HEK293 (cell line): ENCODE results near the gene EBF3.

Experiments used
- CTCF ChIA-PET: fragments of 350-600 bp; formaldehyde crosslinking; extraction: SDS; loops from one replicate; lab custom pipeline; 2021; ENCODE audit warnings: antibody characterized with exemption; lab: Yijun Ruan, JAX
- POLR2A ChIA-PET: fragments of 300-600 bp; formaldehyde crosslinking; extraction: SDS; loops from one replicate; lab custom pipeline; 2020; ENCODE audit warnings: antibody characterized with exemption, inconsistent platforms; lab: Yijun Ruan, JAX
- H3K27ac ChIP-seq: fragments of 200-500 bp; sonication (Bioruptor generic); 2 replicates; pipeline ENCODE4 v1.5.1; 2014; ENCODE audit warnings: low read depth, low read length, control low read depth, inconsistent platforms; ENCODE audit errors: extremely low read depth
- H3K36me3 ChIP-seq, 2 experiments: fragments of 200-500 bp in 1 of 2; sonication (Bioruptor generic) in 1 of 2; 1 replicate in 1 of 2; 2 replicates in 1 of 2; pipeline ENCODE4 v1.5.1; 2014 to 2017; ENCODE audit warnings: inconsistent platforms in 2 of 2, low read length in 2 of 2; ENCODE audit not compliant: control insufficient read depth in 2 of 2, insufficient read depth in 1 of 2
- H3K4me1 ChIP-seq: fragments of 200-500 bp; sonication (Bioruptor generic); 2 replicates; pipeline ENCODE4 v1.5.1; 2014; ENCODE audit warnings: mild to moderate bottlenecking, low read length, inconsistent platforms; ENCODE audit not compliant: control insufficient read depth, insufficient read depth
- H3K4me3 ChIP-seq: 2 replicates; pipeline ENCODE4 v1.5.1; 2011; ENCODE audit warnings: low read depth, mild to moderate bottlenecking, control low read depth, low read length, moderate library complexity
- H3K9me3 ChIP-seq: fragments of 200-500 bp; sonication (Bioruptor generic); 2 replicates; pipeline ENCODE4 v1.5.1; 2014; ENCODE audit warnings: low read depth, low read length, inconsistent platforms; ENCODE audit not compliant: control insufficient read depth, insufficient read depth
- BCL11A ChIP-seq: fragments of 450-650 bp; formaldehyde crosslinking; IDR thresholded peaks from 2 replicates; pipeline ENCODE4 v1.5.1; 2016; ENCODE audit warnings: low read depth, missing biosample characterization, missing genetic modification characterization
- OSR2 ChIP-seq: fragments of 450-650 bp; formaldehyde crosslinking; IDR thresholded peaks from 2 replicates; pipeline ENCODE4 v1.5.1; 2016; ENCODE audit warnings: missing biosample characterization, missing genetic modification characterization
- SP7 ChIP-seq: fragments of 450-650 bp; formaldehyde crosslinking; IDR thresholded peaks from 2 replicates; pipeline ENCODE4 v1.5.1; 2016; ENCODE audit warnings: missing biosample characterization, missing genetic modification characterization
- ZFP3 ChIP-seq: fragments of 450-650 bp; formaldehyde crosslinking; IDR thresholded peaks from 2 replicates; pipeline ENCODE4 v1.5.1; 2016; ENCODE audit warnings: low read depth, missing biosample characterization, missing genetic modification characterization
- ZIC2 ChIP-seq: fragments of 450-650 bp; formaldehyde crosslinking; IDR thresholded peaks from 2 replicates; pipeline ENCODE4 v1.5.1; 2016; ENCODE audit warnings: missing biosample characterization, missing genetic modification characterization
- ZNF132 ChIP-seq: fragments of 450-650 bp; formaldehyde crosslinking; IDR thresholded peaks from 2 replicates; pipeline ENCODE4 v1.5.1; 2017; ENCODE audit warnings: missing biosample characterization, missing genetic modification characterization, borderline replicate concordance
- ZNF169 ChIP-seq: fragments of 450-650 bp; formaldehyde crosslinking; IDR thresholded peaks from 2 replicates; pipeline ENCODE4 v1.5.1; 2016; ENCODE audit warnings: missing biosample characterization, missing genetic modification characterization
- ZNF211 ChIP-seq: fragments of 450-650 bp; formaldehyde crosslinking; IDR thresholded peaks from 2 replicates; pipeline ENCODE4 v1.5.1; 2016; ENCODE audit warnings: low read depth, missing biosample characterization, missing genetic modification characterization
- ZNF37A ChIP-seq: fragments of 450-650 bp; IDR thresholded peaks from 2 replicates; pipeline ENCODE4 v1.5.1; 2018; ENCODE audit warnings: missing biosample characterization, missing genetic modification characterization
- ZNF501 ChIP-seq: fragments of 450-650 bp; formaldehyde crosslinking; IDR thresholded peaks from 2 replicates; pipeline ENCODE4 v1.5.1; 2016; ENCODE audit warnings: missing biosample characterization, missing genetic modification characterization
- ZNF624 ChIP-seq: fragments of 450-650 bp; formaldehyde crosslinking; IDR thresholded peaks from 2 replicates; pipeline ENCODE4 v1.5.1; 2017; ENCODE audit warnings: missing biosample characterization, missing genetic modification characterization
- ZNF626 ChIP-seq: fragments of 450-650 bp; sonication (Bioruptor Pico); formaldehyde crosslinking; IDR thresholded peaks from 2 replicates; pipeline ENCODE4 v1.5.1; 2018; ENCODE audit warnings: missing biosample characterization, missing genetic modification characterization, inconsistent platforms
- TF ChIP-seq, protein P1 (sequence below): fragments of 450-650 bp; formaldehyde crosslinking; conservative IDR thresholded peaks from 2 replicates; pipeline ENCODE4 v1.5.1; 2016; ENCODE audit warnings: low read depth, missing biosample characterization, missing genetic modification characterization
- TF ChIP-seq, protein P2 (sequence below): fragments of 450-650 bp; formaldehyde crosslinking; conservative IDR thresholded peaks from 2 replicates; pipeline ENCODE4 v1.5.1; 2016; ENCODE audit warnings: low read depth, missing biosample characterization, missing genetic modification characterization
- TF ChIP-seq, protein P3 (sequence below): fragments of 450-650 bp; formaldehyde crosslinking; IDR thresholded peaks from 2 replicates; pipeline ENCODE4; 2016; ENCODE audit warnings: missing biosample characterization, missing genetic modification characterization

Gene EBF3

GRCh38 chr10:129876838-129877237 is 87.2 kb downstream of the EBF3 start:
- Histone ChIP-seq H3K4me1 (peaks cover 3% of the 10 kb centered on the region), H3K9me3 (no peaks in the 10 kb centered on the region), H3K4me3 (no peak overlapping the region), H3K27ac (no peak overlapping the region), H3K36me3 (peaks cover 0 to 31% of the 10 kb centered on the region in 2 experiments; a peak in 2 of 3 replicates)
- TF ChIP-seq ZFP3 (tag by site-specific recombination), result no peak
- no peak for TF ChIP-seq ZNF169 (tag by site-specific recombination)
- ChIA-PET POLR2A (interaction anchor here (0.6 kb wide), 1 partner anchor 467 kb away, joined by 4 read pairs; no protein-coding TSS in a partner anchor), CTCF (interaction anchor here (0.6 to 1.5 kb wide), 7 partner anchors 9 to 100 kb away, joined by 3 to 4 read pairs (median 3); no protein-coding TSS in a partner anchor)

DNA sequence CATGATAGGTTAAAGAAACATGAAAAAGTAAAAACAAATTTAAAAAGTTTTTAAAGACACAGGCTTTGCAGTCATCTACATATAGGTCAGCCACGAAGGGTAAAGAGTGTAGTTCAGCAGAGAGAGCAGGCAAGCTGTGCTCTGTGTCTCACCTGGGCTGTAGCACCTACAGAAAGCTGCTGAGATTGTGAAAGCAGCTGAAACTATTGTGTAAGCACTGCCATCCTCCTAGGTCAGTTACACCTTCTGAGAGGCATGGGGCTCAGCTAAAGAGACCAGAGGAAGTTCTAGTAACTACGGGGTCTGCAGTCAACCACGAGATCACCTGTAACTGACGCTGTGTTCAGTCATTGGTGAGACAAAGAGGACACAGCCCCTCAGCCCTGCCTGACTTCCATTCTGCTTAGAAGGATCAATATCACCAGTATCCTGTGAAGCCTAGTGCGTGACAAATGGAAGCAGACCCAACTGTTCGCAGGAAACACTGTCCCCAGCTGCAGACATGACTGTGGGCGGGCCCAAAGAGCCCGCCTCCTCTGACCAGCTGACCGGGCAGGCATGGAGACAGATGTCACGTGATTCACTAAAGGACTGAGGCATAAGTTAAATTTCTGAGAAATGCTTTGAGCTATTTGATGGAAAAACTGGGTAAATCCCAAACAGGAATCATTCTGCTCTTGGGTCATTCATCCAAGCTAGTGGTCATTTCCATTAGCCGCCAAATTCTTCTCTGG is 87.9 kb downstream of the EBF3 start:
- Histone ChIP-seq H3K36me3 (peaks cover 0 to 36% of the 10 kb centered on the region in 2 experiments; a peak in 2 of 3 replicates), H3K4me1 (no peaks in the 10 kb centered on the region; the same call in none of the 2 replicates), H3K9me3 (no peaks in the 10 kb centered on the region)
- CTCF ChIA-PET, result interaction anchor here (0.6 to 1.5 kb wide), 7 partner anchors 10 to 106 kb away, joined by 3 read pairs; no protein-coding TSS in a partner anchor
- TF ChIP-seq ZNF132 (tag by site-specific recombination) (no peak), OSR2 (tag by site-specific recombination) (no peak), BCL11A (tag by site-specific recombination) (no peak), ZNF624 (tag by site-specific recombination) (no peak), ZNF501 (no peak), ZNF626 (tag by site-specific recombination) (no peak), ZNF37A (tag by site-specific recombination) (no peak), ZIC2 (tag by site-specific recombination) (no peak), ZNF211 (tag by site-specific recombination) (no peak), SP7 (tag by site-specific recombination) (no peak)
- TF ChIP-seq, protein P1, sequence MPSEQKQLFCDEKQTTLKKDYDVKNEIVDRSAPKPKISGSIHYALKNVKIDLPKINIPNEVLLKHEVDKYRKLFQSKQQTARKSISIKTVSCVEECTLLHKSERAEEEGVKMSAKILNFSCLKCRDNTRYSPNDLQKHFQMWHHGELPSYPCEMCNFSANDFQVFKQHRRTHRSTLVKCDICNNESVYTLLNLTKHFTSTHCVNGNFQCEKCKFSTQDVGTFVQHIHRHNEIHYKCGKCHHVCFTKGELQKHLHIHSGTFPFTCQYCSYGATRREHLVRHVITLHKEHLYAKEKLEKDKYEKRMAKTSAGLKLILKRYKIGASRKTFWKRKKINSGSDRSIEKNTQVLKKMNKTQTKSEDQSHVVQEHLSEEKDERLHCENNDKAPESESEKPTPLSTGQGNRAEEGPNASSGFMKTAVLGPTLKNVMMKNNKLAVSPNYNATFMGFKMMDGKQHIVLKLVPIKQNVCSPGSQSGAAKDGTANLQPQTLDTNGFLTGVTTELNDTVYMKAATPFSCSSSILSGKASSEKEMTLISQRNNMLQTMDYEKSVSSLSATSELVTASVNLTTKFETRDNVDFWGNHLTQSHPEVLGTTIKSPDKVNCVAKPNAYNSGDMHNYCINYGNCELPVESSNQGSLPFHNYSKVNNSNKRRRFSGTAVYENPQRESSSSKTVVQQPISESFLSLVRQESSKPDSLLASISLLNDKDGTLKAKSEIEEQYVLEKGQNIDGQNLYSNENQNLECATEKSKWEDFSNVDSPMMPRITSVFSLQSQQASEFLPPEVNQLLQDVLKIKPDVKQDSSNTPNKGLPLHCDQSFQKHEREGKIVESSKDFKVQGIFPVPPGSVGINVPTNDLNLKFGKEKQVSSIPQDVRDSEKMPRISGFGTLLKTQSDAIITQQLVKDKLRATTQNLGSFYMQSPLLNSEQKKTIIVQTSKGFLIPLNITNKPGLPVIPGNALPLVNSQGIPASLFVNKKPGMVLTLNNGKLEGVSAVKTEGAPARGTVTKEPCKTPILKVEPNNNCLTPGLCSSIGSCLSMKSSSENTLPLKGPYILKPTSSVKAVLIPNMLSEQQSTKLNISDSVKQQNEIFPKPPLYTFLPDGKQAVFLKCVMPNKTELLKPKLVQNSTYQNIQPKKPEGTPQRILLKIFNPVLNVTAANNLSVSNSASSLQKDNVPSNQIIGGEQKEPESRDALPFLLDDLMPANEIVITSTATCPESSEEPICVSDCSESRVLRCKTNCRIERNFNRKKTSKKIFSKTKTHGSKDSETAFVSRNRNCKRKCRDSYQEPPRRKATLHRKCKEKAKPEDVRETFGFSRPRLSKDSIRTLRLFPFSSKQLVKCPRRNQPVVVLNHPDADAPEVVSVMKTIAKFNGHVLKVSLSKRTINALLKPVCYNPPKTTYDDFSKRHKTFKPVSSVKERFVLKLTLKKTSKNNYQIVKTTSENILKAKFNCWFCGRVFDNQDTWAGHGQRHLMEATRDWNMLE, result no peak
- TF ChIP-seq, protein P2, sequence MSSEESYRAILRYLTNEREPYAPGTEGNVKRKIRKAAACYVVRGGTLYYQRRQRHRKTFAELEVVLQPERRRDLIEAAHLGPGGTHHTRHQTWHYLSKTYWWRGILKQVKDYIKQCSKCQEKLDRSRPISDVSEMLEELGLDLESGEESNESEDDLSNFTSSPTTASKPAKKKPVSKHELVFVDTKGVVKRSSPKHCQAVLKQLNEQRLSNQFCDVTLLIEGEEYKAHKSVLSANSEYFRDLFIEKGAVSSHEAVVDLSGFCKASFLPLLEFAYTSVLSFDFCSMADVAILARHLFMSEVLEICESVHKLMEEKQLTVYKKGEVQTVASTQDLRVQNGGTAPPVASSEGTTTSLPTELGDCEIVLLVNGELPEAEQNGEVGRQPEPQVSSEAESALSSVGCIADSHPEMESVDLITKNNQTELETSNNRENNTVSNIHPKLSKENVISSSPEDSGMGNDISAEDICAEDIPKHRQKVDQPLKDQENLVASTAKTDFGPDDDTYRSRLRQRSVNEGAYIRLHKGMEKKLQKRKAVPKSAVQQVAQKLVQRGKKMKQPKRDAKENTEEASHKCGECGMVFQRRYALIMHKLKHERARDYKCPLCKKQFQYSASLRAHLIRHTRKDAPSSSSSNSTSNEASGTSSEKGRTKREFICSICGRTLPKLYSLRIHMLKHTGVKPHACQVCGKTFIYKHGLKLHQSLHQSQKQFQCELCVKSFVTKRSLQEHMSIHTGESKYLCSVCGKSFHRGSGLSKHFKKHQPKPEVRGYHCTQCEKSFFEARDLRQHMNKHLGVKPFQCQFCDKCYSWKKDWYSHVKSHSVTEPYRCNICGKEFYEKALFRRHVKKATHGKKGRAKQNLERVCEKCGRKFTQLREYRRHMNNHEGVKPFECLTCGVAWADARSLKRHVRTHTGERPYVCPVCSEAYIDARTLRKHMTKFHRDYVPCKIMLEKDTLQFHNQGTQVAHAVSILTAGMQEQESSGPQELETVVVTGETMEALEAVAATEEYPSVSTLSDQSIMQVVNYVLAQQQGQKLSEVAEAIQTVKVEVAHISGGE (tag by site-specific recombination), result no peak
- TF ChIP-seq, protein P3, sequence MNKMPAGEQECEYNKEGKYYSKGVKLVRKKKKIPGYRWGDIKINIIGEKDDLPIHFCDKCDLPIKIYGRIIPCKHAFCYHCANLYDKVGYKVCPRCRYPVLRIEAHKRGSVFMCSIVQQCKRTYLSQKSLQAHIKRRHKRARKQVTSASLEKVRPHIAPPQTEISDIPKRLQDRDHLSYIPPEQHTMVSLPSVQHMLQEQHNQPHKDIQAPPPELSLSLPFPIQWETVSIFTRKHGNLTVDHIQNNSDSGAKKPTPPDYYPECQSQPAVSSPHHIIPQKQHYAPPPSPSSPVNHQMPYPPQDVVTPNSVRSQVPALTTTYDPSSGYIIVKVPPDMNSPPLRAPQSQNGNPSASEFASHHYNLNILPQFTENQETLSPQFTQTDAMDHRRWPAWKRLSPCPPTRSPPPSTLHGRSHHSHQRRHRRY (tag by site-specific recombination), result no peak
- TF ChIP-seq, all 188 proteins: peak for 0
- POLR2A ChIA-PET, result no interaction called here
- Histone ChIP-seq H3K27ac (no peak overlapping the region), H3K4me3 (no peak overlapping the region)
